Mesothelial cell of epicardium (in vitro differentiated cells): ENCODE measurements around the gene APP. TPM values are rescaled to one million over a fixed set of nuclear protein-coding genes. Genes with fewer than 3 reads are reported as not detected.

Source experiments
- DNase-seq, 2 experiments: peaks; one replicate each; pipeline ENCODE4 v3.0.0; 2021; ENCODE audit warnings: low spot score in 2 of 2; ENCODE audit not compliant: unreplicated experiment in 2 of 2
- H3K27ac Mint-ChIP-seq: 2 replicates; pipeline ENCODE4 v1.8.0; 2021; ENCODE audit warnings: mixed read lengths
- H3K27me3 Mint-ChIP-seq: 2 replicates; pipeline ENCODE4 v1.8.0; 2021; ENCODE audit warnings: low read depth, mixed read lengths
- H3K36me3 Mint-ChIP-seq: 2 replicates; pipeline ENCODE4 v1.8.0; 2021; ENCODE audit warnings: mixed read lengths
- H3K4me1 Mint-ChIP-seq: 2 replicates; pipeline ENCODE4 v1.8.0; 2021; ENCODE audit warnings: mixed read lengths
- H3K4me3 Mint-ChIP-seq: 2 replicates; pipeline ENCODE4 v1.8.0; 2021; ENCODE audit warnings: mild to moderate bottlenecking, moderate library complexity, mixed read lengths
- H3K9me3 Mint-ChIP-seq: 2 replicates; pipeline ENCODE4 v1.8.0; 2021; ENCODE audit warnings: mixed read lengths
- total RNA-seq: library from RNA; stranded (reverse); gene quantifications from 3 replicates; pipeline ENCODE4 v1.2.1, GENCODE V29; 2021
- TF ChIP-seq, protein P1 (sequence below): fragments of 200-600 bp; sonication (generic); IDR thresholded peaks from one replicate; pipeline ENCODE4 v1.5.0; 2021; ENCODE audit warnings: antibody characterized with exemption; ENCODE audit not compliant: unreplicated experiment

APP gene
- total RNA-seq, 1 donor from 2014 or later: 495 TPM

DNA sequence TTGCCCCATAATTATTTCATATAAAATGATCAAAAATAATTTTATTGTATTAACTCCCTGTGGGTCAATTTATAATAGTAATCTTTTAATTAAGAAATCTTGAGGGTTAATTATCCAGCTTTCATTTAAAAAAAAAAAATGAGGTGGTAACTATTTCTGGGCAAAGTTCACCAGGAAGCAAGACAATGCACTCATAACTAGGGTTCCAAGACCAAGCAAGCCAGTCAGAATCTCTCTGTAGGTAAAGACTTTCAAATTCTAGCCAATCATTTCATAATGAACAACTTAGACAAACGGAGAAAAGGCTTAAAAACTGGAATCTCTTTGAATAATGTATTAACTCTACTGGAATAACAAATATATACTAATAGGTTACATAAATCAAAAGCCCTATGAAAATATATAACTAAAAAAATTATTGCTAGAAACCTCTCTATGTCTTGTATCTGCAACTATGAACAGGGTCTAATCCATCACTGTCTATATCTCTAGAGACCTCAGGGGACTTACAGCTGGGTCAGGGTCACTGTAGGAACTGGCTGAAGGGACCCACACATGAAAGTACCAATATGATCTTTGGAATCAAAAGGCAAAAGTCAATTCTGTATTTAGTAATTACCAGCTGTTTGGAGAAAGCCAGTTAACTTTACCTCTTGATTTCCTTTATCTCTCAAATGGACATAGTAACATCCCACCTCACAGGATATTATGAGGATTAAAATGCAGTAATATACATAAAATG is 43.3 kb downstream of the APP start:
- H3K4me3 Mint-ChIP-seq: no peak overlapping the region

DNA sequence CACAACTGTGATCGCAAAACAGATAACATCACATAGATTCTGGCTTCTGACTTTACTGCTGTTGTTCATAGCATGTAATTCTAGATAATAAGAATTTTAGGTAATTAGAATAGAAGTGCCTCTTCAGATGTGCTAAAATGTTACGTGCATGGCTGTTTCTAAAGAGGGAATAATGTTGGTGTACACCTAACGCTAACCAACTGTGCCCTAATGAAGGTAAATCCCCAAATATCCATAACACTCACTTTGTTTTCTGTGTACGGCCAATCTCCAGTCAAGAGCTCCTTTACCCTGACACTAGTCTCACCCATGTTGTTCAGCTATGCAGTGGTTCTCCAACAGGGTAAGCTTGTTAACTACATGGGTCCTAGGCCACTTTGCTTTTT is 44.4 kb downstream of the APP start:
- Mint-ChIP-seq H3K27me3 (no peaks in the 10 kb centered on the region), H3K9me3 (no peaks in the 10 kb centered on the region), H3K4me1 (peaks cover 60% of the 10 kb centered on the region), H3K4me3 (no peak overlapping the region), H3K27ac (peak overlapping the region; percentile 73), H3K36me3 (peaks cover 4% of the 10 kb centered on the region)
- TF ChIP-seq, protein P1, sequence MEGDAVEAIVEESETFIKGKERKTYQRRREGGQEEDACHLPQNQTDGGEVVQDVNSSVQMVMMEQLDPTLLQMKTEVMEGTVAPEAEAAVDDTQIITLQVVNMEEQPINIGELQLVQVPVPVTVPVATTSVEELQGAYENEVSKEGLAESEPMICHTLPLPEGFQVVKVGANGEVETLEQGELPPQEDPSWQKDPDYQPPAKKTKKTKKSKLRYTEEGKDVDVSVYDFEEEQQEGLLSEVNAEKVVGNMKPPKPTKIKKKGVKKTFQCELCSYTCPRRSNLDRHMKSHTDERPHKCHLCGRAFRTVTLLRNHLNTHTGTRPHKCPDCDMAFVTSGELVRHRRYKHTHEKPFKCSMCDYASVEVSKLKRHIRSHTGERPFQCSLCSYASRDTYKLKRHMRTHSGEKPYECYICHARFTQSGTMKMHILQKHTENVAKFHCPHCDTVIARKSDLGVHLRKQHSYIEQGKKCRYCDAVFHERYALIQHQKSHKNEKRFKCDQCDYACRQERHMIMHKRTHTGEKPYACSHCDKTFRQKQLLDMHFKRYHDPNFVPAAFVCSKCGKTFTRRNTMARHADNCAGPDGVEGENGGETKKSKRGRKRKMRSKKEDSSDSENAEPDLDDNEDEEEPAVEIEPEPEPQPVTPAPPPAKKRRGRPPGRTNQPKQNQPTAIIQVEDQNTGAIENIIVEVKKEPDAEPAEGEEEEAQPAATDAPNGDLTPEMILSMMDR: no peak
- no peak for DNase-seq

More for the DNA sequence above, 43.3 kb downstream of the APP start:
- DNase-seq: no peak
- H3K27me3 Mint-ChIP-seq: no peaks in the 10 kb centered on the region
- TF ChIP-seq, protein P1: no peak
- H3K4me1 Mint-ChIP-seq: peaks cover 56% of the 10 kb centered on the region
- H3K36me3 Mint-ChIP-seq: peaks cover 5% of the 10 kb centered on the region
- H3K9me3 Mint-ChIP-seq: no peaks in the 10 kb centered on the region
- H3K27ac Mint-ChIP-seq: peak overlapping the region; percentile 39

DNA sequence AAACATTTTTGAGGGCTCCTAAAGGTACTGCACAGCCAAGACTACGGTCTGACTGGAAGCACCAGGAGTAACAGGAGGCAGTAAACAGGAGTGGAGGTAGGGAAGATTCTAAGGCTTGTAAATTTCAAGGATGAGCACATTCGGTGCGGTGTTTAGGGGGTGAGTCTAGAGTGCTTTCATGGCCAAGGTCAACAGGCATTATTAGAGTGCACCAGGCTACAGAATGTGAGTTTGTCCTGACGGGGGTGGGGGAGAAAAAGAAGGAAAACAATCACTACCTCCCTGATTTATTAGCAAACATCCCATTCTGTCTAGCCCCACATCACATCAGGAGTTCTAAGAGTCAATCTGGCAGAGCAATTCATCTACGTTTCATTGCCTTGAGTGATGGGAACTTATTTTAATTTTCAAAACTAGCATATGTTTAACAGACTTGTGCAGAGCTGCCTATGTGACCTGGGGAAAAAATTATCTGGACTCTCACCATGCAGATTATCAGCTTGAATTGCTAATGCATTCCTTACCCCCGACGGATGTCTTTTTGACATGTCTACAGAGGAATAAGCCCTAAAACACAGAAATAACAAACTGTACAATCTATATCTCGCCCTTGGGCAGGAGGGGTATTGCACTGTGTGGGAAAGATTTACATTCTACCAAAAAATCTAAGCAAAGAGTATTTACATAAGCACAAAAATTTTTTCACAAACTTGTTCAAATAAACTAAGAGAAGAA is 45.0 kb downstream of the APP start:
- Mint-ChIP-seq H3K4me1 (peaks cover 65% of the 10 kb centered on the region), H3K27ac (peak overlapping the region; percentile 73), H3K27me3 (no peaks in the 10 kb centered on the region), H3K4me3 (no peak overlapping the region), H3K36me3 (peaks cover 3% of the 10 kb centered on the region), H3K9me3 (no peaks in the 10 kb centered on the region)
- TF ChIP-seq, protein P1: no peak
- no peak for DNase-seq

DNA sequence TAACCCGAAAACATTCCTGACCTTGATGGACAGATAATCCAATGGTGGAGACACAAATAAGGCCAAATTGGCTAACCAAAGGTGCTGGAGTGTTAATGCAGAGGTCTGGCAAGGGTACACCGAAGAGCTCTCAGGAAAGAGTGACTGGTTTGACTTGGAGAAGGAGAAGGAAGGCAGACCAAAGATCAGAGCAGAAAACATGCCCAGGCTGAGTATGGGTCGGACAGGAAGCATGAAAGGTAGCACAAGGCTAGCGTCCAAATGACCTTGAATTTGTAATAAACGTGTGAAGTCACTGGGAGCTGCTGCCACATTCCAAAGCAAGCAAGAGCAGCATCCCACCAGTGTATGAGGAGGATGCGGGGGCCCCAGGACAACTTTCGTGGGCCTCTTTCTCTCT is 45.7 kb downstream of the APP start:
- Mint-ChIP-seq H3K9me3 (no peaks in the 10 kb centered on the region), H3K27ac (peak overlapping the region; percentile 73), H3K4me3 (peak overlapping the region; percentile 22), H3K36me3 (peaks cover 3% of the 10 kb centered on the region), H3K4me1 (peaks cover 65% of the 10 kb centered on the region), H3K27me3 (no peaks in the 10 kb centered on the region)
- no peak for DNase-seq
- TF ChIP-seq, protein P1: no peak

DNA sequence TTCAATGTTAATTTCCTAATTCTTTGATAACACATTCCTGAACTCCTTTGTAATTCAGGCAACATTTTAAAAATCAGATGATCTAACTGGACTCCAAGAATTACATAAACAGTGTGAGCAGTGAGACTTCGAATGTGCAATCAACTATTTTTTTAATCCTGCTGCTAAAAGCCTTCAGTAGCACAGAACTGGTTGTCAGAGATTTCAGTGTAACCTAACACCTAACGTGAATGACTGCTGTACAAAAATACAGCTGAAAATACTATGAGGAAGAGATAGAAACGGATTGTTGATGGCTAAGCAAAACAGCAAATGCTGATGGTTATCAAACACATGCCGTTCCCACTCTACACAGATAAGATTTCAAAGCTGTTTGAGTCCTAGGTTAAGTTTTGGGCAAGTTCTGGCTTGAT is 46.1 kb downstream of the APP start:
- H3K4me1 Mint-ChIP-seq: peaks cover 68% of the 10 kb centered on the region
- no peaks in the 10 kb centered on the region for H3K27me3 Mint-ChIP-seq
- peak overlapping the region; percentile 73 for H3K27ac Mint-ChIP-seq
- H3K9me3 Mint-ChIP-seq: no peaks in the 10 kb centered on the region
- H3K36me3 Mint-ChIP-seq: peaks cover 3% of the 10 kb centered on the region
- no peak for DNase-seq
- TF ChIP-seq, protein P1: no peak
- H3K4me3 Mint-ChIP-seq: peak overlapping the region; percentile 22
